Stimulated activated naive CD4-positive, alpha-beta T cell (primary cell): ENCODE data around the gene SHMT2.

Source experiments
- DNase-seq, 6 experiments: peaks; one replicate each; lab custom pipeline; 2025; lab: John Stamatoyannopoulos, UW

The SHMT2 gene

GRCh38 chr12:57240066-57240921 is 10.8 kb downstream of the SHMT2 start:
- DNase-seq: peak; percentile 58 to 78 (median 66)

- peak in 2 of 6 experiments; percentile 36 to 63 for DNase-seq
Observed at GRCh38 chr12:57240926-57241401, 11.5 kb downstream of the SHMT2 start.

GRCh38 chr12:57241402-57242310 is 12.1 kb downstream of the SHMT2 start:
- peak in 1 of 6 experiments; percentile 35 for DNase-seq

GRCh38 chr12:57242329-57242690 is 12.8 kb downstream of the SHMT2 start:
- peak in 2 of 6 experiments; percentile 30 to 39 for DNase-seq

GRCh38 chr12:57242691-57243454 is 13.4 kb downstream of the SHMT2 start:
- DNase-seq: peak; percentile 28 to 68 (median 51)

- DNase-seq: peak; percentile 54 to 84 (median 73)
Observed at GRCh38 chr12:57243521-57244311, 14.2 kb downstream of the SHMT2 start.

GRCh38 chr12:57244312-57244696 is 14.8 kb downstream of the SHMT2 start:
- no peak for DNase-seq

GRCh38 chr12:57247041-57247440 is 17.5 kb downstream of the SHMT2 start:
- no peak for DNase-seq

GRCh38 chr12:57248934-57249742 is 19.6 kb downstream of the SHMT2 start:
- DNase-seq: no peak

GRCh38 chr12:57250541-57250940 is 21.0 kb downstream of the SHMT2 start:
- no peak for DNase-seq

- no peak for DNase-seq
Observed at GRCh38 chr12:57250956-57251355, 21.4 kb downstream of the SHMT2 start, which contains the start of gene STAC3. Gene STAC3 (minus strand): TSS chr12:57251187. CDS start chr12:57249636, 1,551 bp downstream.

- DNase-seq: no peak
Observed at GRCh38 chr12:57254506-57255280, 25.2 kb downstream of the SHMT2 start.

- DNase-seq: no peak
Observed at GRCh38 chr12:57255916-57256315, 26.4 kb downstream of the SHMT2 start.

- DNase-seq: no peak
Observed at GRCh38 chr12:57258977-57259970, 29.8 kb downstream of the SHMT2 start.

- no peak for DNase-seq
Observed at GRCh38 chr12:57260366-57260765, 30.9 kb downstream of the SHMT2 start.

- no peak for DNase-seq
Observed at GRCh38 chr12:57261428-57261865, 31.9 kb downstream of the SHMT2 start.

- DNase-seq: no peak
Observed at GRCh38 chr12:57262126-57262822, 32.8 kb downstream of the SHMT2 start.
